Keratinocyte (primary cell): Measurements from ENCODE around the gene NXPH4. TPM values are rescaled to one million over a fixed set of nuclear protein-coding genes. Genes with fewer than 3 reads are reported as not detected.

ENCODE experiments used
- DNase-seq: peaks from one replicate; pipeline ENCODE4 v3.0.0-alpha.2; 2011; ENCODE audit warnings: low read depth, missing footprints, low spot score
- FAIRE-seq: peaks from 2 replicates; lab custom pipeline; 2011; peaks lifted over from hg19 to GRCh38; lab: Jason Lieb, UNC
- H2AFZ ChIP-seq: 2 replicates; pipeline ENCODE4 v1.6.0; 2012; ENCODE audit warnings: low read length, control low read depth, inconsistent platforms; ENCODE audit not compliant: control insufficient read depth
- H3K27ac ChIP-seq: 2 replicates; pipeline ENCODE4 v1.5.1; 2011; ENCODE audit warnings: low read length; ENCODE audit not compliant: control insufficient read depth, insufficient read depth
- H3K27me3 ChIP-seq: 3 replicates; pipeline ENCODE4 v1.6.0; 2011; ENCODE audit warnings: low read length; ENCODE audit not compliant: control insufficient read depth, insufficient read depth; ENCODE audit errors: extremely low read depth
- H3K36me3 ChIP-seq, 2 experiments: 2 replicates in 1 of 2; 3 replicates in 1 of 2; pipeline ENCODE4 v1.5.1; 2011; ENCODE audit warnings: low read length in 2 of 2, mild to moderate bottlenecking in 1 of 2; ENCODE audit not compliant: control insufficient read depth in 2 of 2, insufficient read depth in 2 of 2; ENCODE audit errors: extremely low read depth in 1 of 2
- H3K4me1 ChIP-seq: 3 replicates; pipeline ENCODE4 v1.5.1; 2011; ENCODE audit warnings: low read length; ENCODE audit not compliant: control insufficient read depth, insufficient read depth; ENCODE audit errors: extremely low read depth
- H3K4me2 ChIP-seq: 3 replicates; pipeline ENCODE4 v1.6.0; 2011; ENCODE audit warnings: low read depth, low read length; ENCODE audit not compliant: control insufficient read depth, insufficient read depth; ENCODE audit errors: extremely low read depth
- H3K4me3 ChIP-seq, 3 experiments: fragments of 200-600 bp in 1 of 3; sonication (generic) in 1 of 3; 2 replicates in 2 of 3; 3 replicates in 1 of 3; pipeline ENCODE4 v1.5.1; 2011 to 2016; ENCODE audit warnings: low read length in 3 of 3, mild to moderate bottlenecking in 3 of 3, control low read depth in 2 of 3, inconsistent platforms in 1 of 3, low read depth in 1 of 3, mixed read lengths in 1 of 3, mixed run types in 1 of 3, moderate library complexity in 1 of 3; ENCODE audit not compliant: control insufficient read depth in 2 of 3, insufficient read depth in 2 of 3; ENCODE audit errors: extremely low read depth in 1 of 3
- H3K79me2 ChIP-seq: 2 replicates; pipeline ENCODE4 v1.6.0; 2012; ENCODE audit warnings: low read length; ENCODE audit not compliant: control insufficient read depth, insufficient read depth
- H3K9ac ChIP-seq: 3 replicates; pipeline ENCODE4 v1.6.0; 2011; ENCODE audit warnings: low read length; ENCODE audit not compliant: control insufficient read depth, insufficient read depth; ENCODE audit errors: extremely low read depth
- H3K9me1 ChIP-seq: 3 replicates; pipeline ENCODE4 v1.6.0; 2011; ENCODE audit warnings: low read length; ENCODE audit not compliant: control insufficient read depth, insufficient read depth; ENCODE audit errors: extremely low read depth
- H3K9me3 ChIP-seq: 2 replicates; pipeline ENCODE4 v1.5.1; 2012; ENCODE audit warnings: low read depth, low read length; ENCODE audit not compliant: control insufficient read depth
- H4K20me1 ChIP-seq: 3 replicates; pipeline ENCODE4 v1.6.0; 2011; ENCODE audit warnings: low read length; ENCODE audit not compliant: control insufficient read depth, insufficient read depth; ENCODE audit errors: extremely low read depth
- CTCF ChIP-seq, 3 experiments: IDR thresholded peaks in 1 of 3; conservative IDR thresholded peaks in 1 of 3; optimal IDR thresholded peaks in 1 of 3; 2 replicates in 2 of 3; 3 replicates in 1 of 3; pipeline versions ENCODE3 to v1.5.1; 2011; ENCODE audit warnings: low read length in 3 of 3, mild to moderate bottlenecking in 3 of 3, moderate library complexity in 2 of 3, control low read depth in 1 of 3, inconsistent platforms in 1 of 3; ENCODE audit not compliant: insufficient read depth in 2 of 3; ENCODE audit errors: extremely low read depth in 1 of 3
- EZH2 ChIP-seq: IDR thresholded peaks from one replicate; pipeline ENCODE4 v1.6.1; 2012; ENCODE audit warnings: inconsistent platforms, mild to moderate bottlenecking, low read length, moderate library complexity
- dilution Hi-C: fragments of 300-500 bp; cut with MboI; formaldehyde crosslinking; loops from one replicate; pipeline ENCODE4 v1.7.0; 2020; ENCODE audit warnings: low sequenced_read_pairs; ENCODE audit not compliant: extremely low pct_ligation_motif_present
- polyA plus RNA-seq, 5 experiments: library from polyadenylated mRNA; depleted of rRNA in 3 of 5; stranded (reverse) in 3 of 5; stranded (forward) in 1 of 5; unstranded in 1 of 5; fragments of >200 nt; gene quantifications; 1 replicate in 1 of 5; 2 replicates in 3 of 5; 3 replicates in 1 of 5; pipeline versions ENCODE4 v1.2.1 to v1.2.3, GENCODE V29; 2011 to 2012; ENCODE audit warnings: missing spikeins in 2 of 5, low read depth in 1 of 5, low replicate concordance in 1 of 5

The NXPH4 gene
- polyA plus RNA-seq, 1 donor (not counting 4 experiments of a cell fraction or from before 2014, with no cell fraction given) = 0.97 TPM

GRCh38 chr12:57195611-57196371 is 20.8 kb upstream of the NXPH4 start:
- no peaks in the 10 kb centered on the region for H3K4me1 ChIP-seq
- dilution Hi-C loops = no loop called here
- no peaks in the 10 kb centered on the region for H3K79me2 ChIP-seq
- H3K9ac ChIP-seq = no peak overlapping the region
- no peak overlapping the region for H3K27ac ChIP-seq
- no peak for TF ChIP-seq CTCF (optimal IDR thresholded peaks at IDR 0.05 in 1 of 3, IDR thresholded peaks at IDR 0.05 in 1 of 3, conservative IDR thresholded peaks at IDR 0.05 in 1 of 3; ENCODE audit: extremely low read depth in 1 of 3, insufficient read depth in 2 of 3, low read length in 3 of 3)
- TF ChIP-seq EZH2 = no peak
- no peaks in the 10 kb centered on the region for H3K9me3 ChIP-seq
- peaks cover 0 to 52% of the 10 kb centered on the region in 2 experiments for H3K36me3 ChIP-seq
- H3K9me1 ChIP-seq = no peaks in the 10 kb centered on the region
- FAIRE-seq (no peak), DNase-seq (no peak)
- no peak overlapping the region for H3K4me2 ChIP-seq
- H3K27me3 ChIP-seq = no peaks in the 10 kb centered on the region
- no peaks in the 10 kb centered on the region for H4K20me1 ChIP-seq
- no peak overlapping the region for H2AFZ ChIP-seq
- H3K4me3 ChIP-seq = no peak overlapping the region

- Histone ChIP-seq H3K27me3 (no peaks in the 10 kb centered on the region), H3K36me3 (peaks cover 0 to 47% of the 10 kb centered on the region in 2 experiments), H3K27ac (no peak overlapping the region), H2AFZ (no peak overlapping the region), H3K4me3 (no peak overlapping the region), H3K4me2 (no peak overlapping the region), H3K4me1 (no peaks in the 10 kb centered on the region), H3K9me1 (no peaks in the 10 kb centered on the region), H3K9ac (no peak overlapping the region), H3K9me3 (no peaks in the 10 kb centered on the region), H4K20me1 (no peaks in the 10 kb centered on the region), H3K79me2 (no peaks in the 10 kb centered on the region)
- dilution Hi-C loops = no loop called here
- DNase-seq (no peak), FAIRE-seq (no peak)
- TF ChIP-seq EZH2 (no peak), CTCF (optimal IDR thresholded peaks at IDR 0.05 in 1 of 3, IDR thresholded peaks at IDR 0.05 in 1 of 3, conservative IDR thresholded peaks at IDR 0.05 in 1 of 3; ENCODE audit: extremely low read depth in 1 of 3, insufficient read depth in 2 of 3, low read length in 3 of 3) (no peak)
Measured at GRCh38 chr12:57196439-57196838, 20.2 kb upstream of the NXPH4 start.
